ENCODE results near the gene GOLPH3L. TPM values are rescaled to one million over a fixed set of nuclear protein-coding genes. Genes with fewer than 3 reads are reported as not detected.

Gene GOLPH3L
- total and polyA plus RNA-seq, 5 donors from 2014 or later, result 8.6 to 30.0 (median 24.1) TPM

DNA sequence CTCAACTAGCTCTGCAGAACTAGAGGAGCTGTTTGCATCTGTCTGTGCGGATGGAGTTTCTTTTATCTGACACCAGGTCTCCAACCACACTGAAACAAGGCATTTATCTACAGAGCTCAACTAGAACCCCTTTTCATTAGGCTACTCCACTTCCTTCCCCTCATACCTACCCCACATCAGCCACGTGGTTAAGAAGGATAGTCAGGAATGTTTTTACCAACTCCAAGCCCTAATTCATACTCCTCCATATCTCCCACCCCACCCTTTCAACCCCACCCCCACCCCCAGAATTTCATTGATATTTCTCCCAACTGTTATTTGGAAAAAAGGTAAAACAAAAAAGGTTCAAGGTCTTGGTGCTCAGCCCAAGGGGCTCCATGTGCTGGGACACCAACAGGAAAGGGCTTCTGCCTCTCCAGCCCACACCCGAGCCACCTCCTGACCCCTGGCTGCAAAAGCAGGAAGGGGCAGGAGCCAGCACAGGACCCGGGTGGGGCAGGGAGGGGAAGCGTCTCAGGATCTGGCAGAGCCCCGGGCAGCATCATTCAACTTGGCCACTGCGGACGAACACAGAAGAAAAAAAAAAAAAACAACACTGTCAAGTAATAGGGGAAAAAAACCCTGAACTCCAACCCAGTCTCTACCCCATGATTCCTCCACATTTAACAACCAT, 74.5 kb downstream of the GOLPH3L start:
- peaks cover 45% of the 10 kb centered on the region for H3K36me3 Mint-ChIP-seq
- no peak for ATAC-seq (ENCODE audit: low read depth in 2 of 2)
- H3K4me1 Mint-ChIP-seq, result peaks cover 21 to 51% (median 44%) of the 10 kb centered on the region in 4 donors
- peak overlapping the region; percentile 72 to 89 (median 83) for H3K27ac Mint-ChIP-seq
- peaks cover 28% of the 10 kb centered on the region for H3K4me1 ChIP-seq (ENCODE audit: control insufficient read depth, insufficient read depth, low read length, poor library complexity, severe bottlenecking)
- H3K9me3 ChIP-seq (ENCODE audit: control insufficient read depth in 2 of 2, low read length in 2 of 2), result no peaks in the 10 kb centered on the region
- peaks cover 0 to 1% (median 0%) of the 10 kb centered on the region in 7 donors for H3K9me3 Mint-ChIP-seq
- no peaks in the 10 kb centered on the region for H3K27me3 Mint-ChIP-seq
- no peak for DNase-seq
- peak overlapping the region; percentile 53 for H3K27ac ChIP-seq (ENCODE audit: insufficient read depth, low read length, poor library complexity, severe bottlenecking)
- peak overlapping the region in 1 of 4 donors; percentile 41 for H3K4me3 Mint-ChIP-seq
- no peak overlapping the region for H3K4me3 ChIP-seq (ENCODE audit: low read depth, low read length)
- H3K36me3 ChIP-seq (ENCODE audit: control insufficient read depth, insufficient read depth, low read length), result peaks cover 53% of the 10 kb centered on the region
- H3K27me3 ChIP-seq (ENCODE audit: control insufficient read depth, insufficient read depth, low read length), result no peaks in the 10 kb centered on the region

DNA sequence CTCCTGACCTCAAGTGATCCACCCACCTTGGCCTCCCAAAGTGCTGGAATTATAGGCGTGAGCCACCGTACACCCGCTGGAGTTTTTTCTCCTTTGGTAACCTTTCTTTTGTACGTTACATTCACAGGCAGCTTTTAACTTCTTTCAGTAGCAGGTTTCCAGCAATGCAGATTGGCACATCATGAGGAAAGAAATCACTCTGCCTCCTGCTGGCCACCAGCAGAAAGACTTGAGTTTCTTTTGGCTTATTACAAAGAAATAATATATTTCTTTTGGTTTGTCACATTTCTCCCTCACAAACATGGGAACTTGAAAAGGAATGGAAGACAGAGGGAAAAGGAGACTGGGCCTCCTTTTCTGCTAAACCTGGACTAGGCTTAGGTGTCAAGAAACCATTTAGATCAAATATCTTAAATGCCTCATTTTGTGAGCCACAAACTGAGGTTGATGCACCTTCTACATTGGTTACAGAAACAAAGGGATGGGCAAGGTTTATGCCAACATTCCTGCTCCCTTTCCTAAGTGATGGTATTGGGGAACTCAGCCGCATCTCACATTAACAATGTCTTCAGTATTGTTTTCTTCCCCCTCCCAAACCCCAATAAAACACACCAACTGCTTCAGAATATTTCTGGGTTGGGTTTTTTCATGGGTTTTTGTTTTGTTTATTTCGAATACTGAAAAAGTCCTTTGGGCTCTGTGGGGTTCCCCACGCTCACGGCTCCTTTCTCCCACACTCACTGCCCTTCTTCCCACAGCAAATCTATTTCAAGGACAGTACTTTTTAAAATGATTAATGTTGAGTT, 75.3 kb downstream of the GOLPH3L start:
- peaks cover 25 to 57% (median 44%) of the 10 kb centered on the region in 4 donors for H3K4me1 Mint-ChIP-seq
- no peaks in the 10 kb centered on the region for H3K9me3 ChIP-seq (ENCODE audit: control insufficient read depth in 2 of 2, low read length in 2 of 2)
- H3K9me3 Mint-ChIP-seq, result peaks cover 0 to 1% (median 0%) of the 10 kb centered on the region in 7 donors
- H3K27ac ChIP-seq (ENCODE audit: insufficient read depth, low read length, poor library complexity, severe bottlenecking), result peak overlapping the region; percentile 53
- H3K27ac Mint-ChIP-seq, result peak overlapping the region; percentile 72 to 89 (median 83)
- H3K36me3 ChIP-seq (ENCODE audit: control insufficient read depth, insufficient read depth, low read length), result peaks cover 47% of the 10 kb centered on the region
- DNase-seq (peak; percentile 34 to 83 (median 69)), ATAC-seq (ENCODE audit: low read depth in 2 of 2) (peak; percentile 61 to 65)
- H3K27me3 ChIP-seq (ENCODE audit: control insufficient read depth, insufficient read depth, low read length), result no peaks in the 10 kb centered on the region
- peak overlapping the region; percentile 19 for H3K4me3 ChIP-seq (ENCODE audit: low read depth, low read length)
- peaks cover 28% of the 10 kb centered on the region for H3K4me1 ChIP-seq (ENCODE audit: control insufficient read depth, insufficient read depth, low read length, poor library complexity, severe bottlenecking)
- H3K27me3 Mint-ChIP-seq, result no peaks in the 10 kb centered on the region
- peak overlapping the region; percentile 20 to 68 (median 50) for H3K4me3 Mint-ChIP-seq
- peaks cover 44% of the 10 kb centered on the region for H3K36me3 Mint-ChIP-seq

DNA sequence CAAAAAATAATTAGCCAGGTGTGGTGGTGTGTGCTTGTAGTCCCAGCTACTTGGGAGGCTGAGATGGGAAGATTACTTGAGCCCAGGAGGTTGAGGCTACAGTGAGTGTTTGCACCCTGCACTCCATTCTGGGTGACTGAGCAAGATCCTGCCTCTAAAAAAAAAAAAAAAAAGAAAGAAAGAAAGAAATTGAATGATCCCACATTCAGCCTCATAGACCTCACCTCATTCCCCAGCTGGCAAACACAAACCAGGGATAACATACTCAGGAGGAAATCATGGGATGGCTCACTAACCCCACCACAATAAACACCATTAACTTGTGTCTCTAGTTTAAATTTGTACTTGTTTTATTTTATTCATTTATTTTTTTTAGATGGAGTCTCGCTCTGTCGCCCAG, 76.0 kb downstream of the GOLPH3L start:
- DNase-seq (no peak), ATAC-seq (ENCODE audit: low read depth in 2 of 2) (no peak)
- H3K27me3 Mint-ChIP-seq, result no peaks in the 10 kb centered on the region
- Histone ChIP-seq H3K27ac (ENCODE audit: insufficient read depth, low read length, poor library complexity, severe bottlenecking) (peak overlapping the region; percentile 53), H3K9me3 (ENCODE audit: control insufficient read depth in 2 of 2, low read length in 2 of 2) (no peaks in the 10 kb centered on the region), H3K4me1 (ENCODE audit: control insufficient read depth, insufficient read depth, low read length, poor library complexity, severe bottlenecking) (peaks cover 30% of the 10 kb centered on the region), H3K36me3 (ENCODE audit: control insufficient read depth, insufficient read depth, low read length) (peaks cover 40% of the 10 kb centered on the region), H3K27me3 (ENCODE audit: control insufficient read depth, insufficient read depth, low read length) (no peaks in the 10 kb centered on the region), H3K4me3 (ENCODE audit: low read depth, low read length) (no peak overlapping the region)
- H3K27ac Mint-ChIP-seq, result peak overlapping the region in 2 of 3 donors; percentile 72 to 93
- peaks cover 0 to 1% (median 0%) of the 10 kb centered on the region in 7 donors for H3K9me3 Mint-ChIP-seq
- peaks cover 31 to 65% (median 46%) of the 10 kb centered on the region in 4 donors for H3K4me1 Mint-ChIP-seq
- H3K4me3 Mint-ChIP-seq, result no peak overlapping the region
- H3K36me3 Mint-ChIP-seq, result peaks cover 45% of the 10 kb centered on the region

DNA sequence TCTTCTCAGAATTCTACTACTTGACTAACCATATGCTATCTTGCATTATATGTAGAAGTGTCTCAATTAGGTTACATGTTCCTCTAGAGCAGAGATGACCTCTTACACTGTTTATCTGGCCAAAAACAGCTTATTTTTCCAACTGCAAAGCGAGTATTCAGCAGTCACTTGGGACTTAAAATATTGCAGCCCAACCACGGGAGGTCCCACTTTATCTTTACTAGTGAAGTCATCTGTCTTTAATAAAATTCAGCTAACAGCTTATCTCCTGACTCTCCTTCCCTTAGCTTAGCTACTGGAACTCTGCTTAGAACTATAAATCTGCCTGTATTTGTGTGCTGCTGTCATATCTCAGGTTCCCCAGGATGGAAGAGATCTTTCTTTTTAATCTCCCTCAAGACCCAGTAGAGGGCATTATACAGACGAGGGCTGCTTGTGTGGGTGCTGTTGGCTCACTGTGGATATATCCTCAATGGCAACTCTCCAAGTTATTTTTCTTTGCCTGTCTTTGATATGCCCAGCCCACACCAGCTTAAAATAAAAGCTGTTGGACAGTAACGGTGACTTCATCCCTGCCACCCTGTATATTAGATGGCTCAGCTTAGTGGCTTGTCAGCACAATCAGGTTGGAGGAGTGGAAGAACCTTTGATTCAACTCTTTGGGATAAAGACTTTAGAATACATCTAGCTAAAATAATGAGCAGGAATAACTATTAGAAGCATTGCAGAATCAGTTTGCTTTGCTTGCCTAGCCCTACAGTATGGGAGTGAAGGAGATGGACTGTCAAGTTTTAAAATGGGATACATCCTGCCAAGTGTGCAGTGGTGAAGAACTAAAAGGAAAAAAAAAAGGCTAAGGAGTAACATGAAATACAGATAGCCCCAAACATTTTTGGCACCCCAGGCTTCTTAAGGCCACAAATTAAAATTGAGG, 77.1 kb downstream of the GOLPH3L start:
- Histone ChIP-seq H3K27me3 (ENCODE audit: control insufficient read depth, insufficient read depth, low read length) (no peaks in the 10 kb centered on the region), H3K4me1 (ENCODE audit: control insufficient read depth, insufficient read depth, low read length, poor library complexity, severe bottlenecking) (peaks cover 39% of the 10 kb centered on the region), H3K27ac (ENCODE audit: insufficient read depth, low read length, poor library complexity, severe bottlenecking) (peak overlapping the region; percentile 18), H3K36me3 (ENCODE audit: control insufficient read depth, insufficient read depth, low read length) (peaks cover 35% of the 10 kb centered on the region), H3K4me3 (ENCODE audit: low read depth, low read length) (peak overlapping the region; percentile 15), H3K9me3 (ENCODE audit: control insufficient read depth in 2 of 2, low read length in 2 of 2) (no peaks in the 10 kb centered on the region)
- peak in 1 of 3 donors; percentile 41 for DNase-seq
- H3K36me3 Mint-ChIP-seq, result peaks cover 41% of the 10 kb centered on the region
- H3K27ac Mint-ChIP-seq, result peak overlapping the region; percentile 17 to 93 (median 72)
- peaks cover 38 to 75% (median 51%) of the 10 kb centered on the region in 4 donors for H3K4me1 Mint-ChIP-seq
- no peaks in the 10 kb centered on the region for H3K27me3 Mint-ChIP-seq
- H3K9me3 Mint-ChIP-seq, result peaks cover 0 to 1% (median 0%) of the 10 kb centered on the region in 7 donors
- peak; percentile 54 to 62 for ATAC-seq (ENCODE audit: low read depth in 2 of 2)
- peak overlapping the region in 1 of 4 donors; percentile 9 for H3K4me3 Mint-ChIP-seq

GRCh38 chr1:150615346-150616201, 81.4 kb downstream of the GOLPH3L start:
- peak in 1 of 3 donors; percentile 39 for DNase-seq
- Histone ChIP-seq H3K27me3 (ENCODE audit: control insufficient read depth, insufficient read depth, low read length) (no peaks in the 10 kb centered on the region), H3K9me3 (ENCODE audit: control insufficient read depth in 2 of 2, low read length in 2 of 2) (no peaks in the 10 kb centered on the region), H3K36me3 (ENCODE audit: control insufficient read depth, insufficient read depth, low read length) (peaks cover 13% of the 10 kb centered on the region), H3K4me3 (ENCODE audit: low read depth, low read length) (peak overlapping the region; percentile 43), H3K27ac (ENCODE audit: insufficient read depth, low read length, poor library complexity, severe bottlenecking) (peak overlapping the region; percentile 43), H3K4me1 (ENCODE audit: control insufficient read depth, insufficient read depth, low read length, poor library complexity, severe bottlenecking) (peaks cover 59% of the 10 kb centered on the region)
- ATAC-seq (ENCODE audit: low read depth in 2 of 2), result no peak
- Mint-ChIP-seq H3K27ac (peak overlapping the region; percentile 74 to 90 (median 75)), H3K4me1 (peaks cover 42 to 74% (median 59%) of the 10 kb centered on the region in 4 donors), H3K4me3 (peak overlapping the region; percentile 20 to 72 (median 47)), H3K36me3 (peaks cover 37% of the 10 kb centered on the region), H3K27me3 (peaks cover 5% of the 10 kb centered on the region), H3K9me3 (no peaks in the 10 kb centered on the region)

DNA sequence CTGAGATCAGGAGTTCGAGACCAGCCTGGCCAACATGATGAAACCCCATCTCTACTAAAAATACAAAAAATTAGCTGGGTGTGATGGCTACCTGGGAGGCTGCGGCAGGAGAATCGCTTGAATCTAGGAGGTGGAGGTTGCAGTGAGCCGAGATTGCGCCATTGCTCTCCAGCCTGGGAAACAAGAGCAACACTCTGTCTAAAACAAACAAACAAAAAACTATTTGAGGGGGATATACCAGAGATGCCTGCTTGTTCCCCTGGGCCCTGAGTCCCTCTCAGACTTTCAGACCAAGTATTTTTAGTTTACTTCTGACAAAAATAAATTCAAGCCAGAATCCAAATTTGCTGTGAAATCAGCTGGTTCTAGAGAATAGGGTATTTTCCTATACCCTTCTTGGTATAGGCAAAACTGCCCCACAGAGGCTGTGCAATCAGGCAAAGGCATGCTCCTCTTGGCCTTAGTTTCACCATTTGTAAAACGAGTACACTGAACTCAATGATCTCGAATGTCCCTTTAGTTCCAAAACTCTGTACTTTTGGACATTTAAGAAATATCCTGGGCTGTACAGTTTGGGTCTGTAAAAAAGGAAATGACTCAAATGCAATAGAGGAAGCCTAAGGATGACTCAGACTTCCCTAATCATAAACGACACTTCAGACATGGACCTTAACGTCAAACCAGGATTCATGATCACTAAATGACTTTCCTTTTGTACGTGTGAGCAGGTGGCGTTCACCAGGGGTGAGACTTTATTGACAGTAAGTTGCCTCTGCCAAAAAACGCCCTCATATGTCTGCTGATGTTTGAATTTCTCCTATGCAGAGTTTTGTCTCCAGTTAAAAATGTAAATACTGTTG, 83.7 kb downstream of the GOLPH3L start:
- Histone ChIP-seq H3K27me3 (ENCODE audit: control insufficient read depth, insufficient read depth, low read length) (no peaks in the 10 kb centered on the region), H3K36me3 (ENCODE audit: control insufficient read depth, insufficient read depth, low read length) (peaks cover 8% of the 10 kb centered on the region), H3K4me1 (ENCODE audit: control insufficient read depth, insufficient read depth, low read length, poor library complexity, severe bottlenecking) (peaks cover 48% of the 10 kb centered on the region), H3K9me3 (ENCODE audit: control insufficient read depth in 2 of 2, low read length in 2 of 2) (no peaks in the 10 kb centered on the region), H3K27ac (ENCODE audit: insufficient read depth, low read length, poor library complexity, severe bottlenecking) (peak overlapping the region; percentile 90), H3K4me3 (ENCODE audit: low read depth, low read length) (peak overlapping the region; percentile 55)
- Mint-ChIP-seq H3K36me3 (peaks cover 26% of the 10 kb centered on the region), H3K4me1 (peaks cover 32 to 60% (median 48%) of the 10 kb centered on the region in 4 donors), H3K27me3 (peaks cover 5% of the 10 kb centered on the region), H3K4me3 (peak overlapping the region; percentile 24 to 84 (median 54)), H3K27ac (peak overlapping the region; percentile 62 to 88 (median 71)), H3K9me3 (no peaks in the 10 kb centered on the region)
- ATAC-seq (ENCODE audit: low read depth in 2 of 2) (peak; percentile 13 to 37), DNase-seq (peak in 2 of 3 donors; percentile 30 to 64)

All from CD4-positive, CD25-positive, alpha-beta regulatory T cell (primary cell).